ENCODE data around the gene PPM1E. TPM values are rescaled to one million over a fixed set of nuclear protein-coding genes. Genes with fewer than 3 reads are reported as not detected.

The PPM1E gene
- total and polyA plus RNA-seq, 7 donors = 0.01 to 0.24 (median 0.10) TPM; not detected in 3

DNA sequence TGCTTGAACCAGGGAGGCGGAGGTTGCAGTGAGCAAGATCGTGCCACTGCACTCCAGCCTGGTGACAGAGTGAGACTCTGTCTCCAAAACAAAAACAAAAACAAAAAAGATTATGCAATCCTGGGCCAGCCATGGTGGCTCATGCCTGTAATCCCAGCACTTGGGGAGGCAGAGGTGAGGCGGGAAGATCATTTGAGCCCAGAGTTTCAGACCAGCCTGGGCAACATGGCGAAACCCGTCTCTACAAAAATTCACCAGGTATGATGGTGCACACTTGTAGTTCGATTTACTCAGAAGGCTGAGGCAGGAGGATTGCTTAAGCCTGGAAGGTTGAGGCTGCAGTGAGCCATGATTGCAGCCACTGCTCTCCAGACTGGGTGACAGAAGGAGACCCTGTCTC lies 109.6 kb downstream of the PPM1E start:
- TF ChIP-seq, protein P1, sequence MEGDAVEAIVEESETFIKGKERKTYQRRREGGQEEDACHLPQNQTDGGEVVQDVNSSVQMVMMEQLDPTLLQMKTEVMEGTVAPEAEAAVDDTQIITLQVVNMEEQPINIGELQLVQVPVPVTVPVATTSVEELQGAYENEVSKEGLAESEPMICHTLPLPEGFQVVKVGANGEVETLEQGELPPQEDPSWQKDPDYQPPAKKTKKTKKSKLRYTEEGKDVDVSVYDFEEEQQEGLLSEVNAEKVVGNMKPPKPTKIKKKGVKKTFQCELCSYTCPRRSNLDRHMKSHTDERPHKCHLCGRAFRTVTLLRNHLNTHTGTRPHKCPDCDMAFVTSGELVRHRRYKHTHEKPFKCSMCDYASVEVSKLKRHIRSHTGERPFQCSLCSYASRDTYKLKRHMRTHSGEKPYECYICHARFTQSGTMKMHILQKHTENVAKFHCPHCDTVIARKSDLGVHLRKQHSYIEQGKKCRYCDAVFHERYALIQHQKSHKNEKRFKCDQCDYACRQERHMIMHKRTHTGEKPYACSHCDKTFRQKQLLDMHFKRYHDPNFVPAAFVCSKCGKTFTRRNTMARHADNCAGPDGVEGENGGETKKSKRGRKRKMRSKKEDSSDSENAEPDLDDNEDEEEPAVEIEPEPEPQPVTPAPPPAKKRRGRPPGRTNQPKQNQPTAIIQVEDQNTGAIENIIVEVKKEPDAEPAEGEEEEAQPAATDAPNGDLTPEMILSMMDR (IDR thresholded peaks at IDR 0.05) = no peak
- Histone ChIP-seq H3K9me3 (no peaks in the 10 kb centered on the region), H3K27me3 (ENCODE audit: insufficient read depth in 3 of 3, low read length in 2 of 3) (no peaks in the 10 kb centered on the region), H3K36me3 (ENCODE audit: insufficient read depth in 1 of 2, low read depth in 1 of 2) (no peaks in the 10 kb centered on the region), H3K4me3 (no peak overlapping the region), H3K4me1 (no peaks in the 10 kb centered on the region), H3K27ac (no peak overlapping the region)
- ATAC-seq (no peak), DNase-seq (no peak)
- WGBS, 3 donors = 84 to 90% (median 87%) methylated on average over 6 of the region's 6 CpGs
- intact Hi-C loops (cut with DNase I) = no loop called here

- Histone ChIP-seq H3K27ac (no peak overlapping the region), H3K4me1 (no peaks in the 10 kb centered on the region), H3K36me3 (ENCODE audit: insufficient read depth in 1 of 2, low read depth in 1 of 2) (no peaks in the 10 kb centered on the region), H3K9me3 (no peaks in the 10 kb centered on the region), H3K27me3 (ENCODE audit: insufficient read depth in 3 of 3, low read length in 2 of 3) (no peaks in the 10 kb centered on the region), H3K4me3 (no peak overlapping the region)
- no peak for ATAC-seq
- intact Hi-C loops (cut with DNase I) = no loop called here
- WGBS, 3 donors = 83 to 85% (median 85%) methylated on average over 4 of the region's 4 CpGs
- no peak for DNase-seq
- TF ChIP-seq, protein P1 (IDR thresholded peaks at IDR 0.05) = no peak
Measured at GRCh38 chr17:58870747-58871146, 115.1 kb downstream of the PPM1E start.

DNA sequence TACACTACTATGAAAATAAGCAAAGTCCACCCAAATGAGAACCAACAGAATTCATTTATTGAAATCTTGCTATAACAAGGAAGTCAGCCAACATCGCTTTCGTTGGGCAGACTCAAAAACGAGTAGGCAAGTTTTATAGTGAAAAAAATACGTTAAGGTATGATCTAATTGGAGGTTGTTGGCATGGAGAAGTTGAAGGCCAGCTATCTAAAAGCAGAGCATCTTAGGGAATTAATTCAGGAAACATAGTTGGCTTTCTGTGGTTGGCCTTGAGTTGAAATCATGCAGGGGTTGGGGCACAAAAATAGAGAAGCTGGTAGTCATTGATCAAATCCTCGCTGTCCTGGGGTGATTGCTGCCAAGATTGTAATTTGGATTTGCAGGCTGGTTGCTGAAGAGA lies 118.3 kb downstream of the PPM1E start:
- Histone ChIP-seq H3K27ac (no peak overlapping the region), H3K27me3 (ENCODE audit: insufficient read depth in 3 of 3, low read length in 2 of 3) (no peaks in the 10 kb centered on the region), H3K36me3 (ENCODE audit: insufficient read depth in 1 of 2, low read depth in 1 of 2) (no peaks in the 10 kb centered on the region), H3K4me1 (no peaks in the 10 kb centered on the region), H3K9me3 (no peaks in the 10 kb centered on the region), H3K4me3 (no peak overlapping the region)
- TF ChIP-seq, protein P1 (IDR thresholded peaks at IDR 0.05) = no peak
- 66 to 74% (median 71%) methylated on average over 5 of the region's 5 CpGs for WGBS, 3 donors
- no peak for DNase-seq
- no peak for ATAC-seq
- intact Hi-C loops (cut with DNase I) = no loop called here

DNA sequence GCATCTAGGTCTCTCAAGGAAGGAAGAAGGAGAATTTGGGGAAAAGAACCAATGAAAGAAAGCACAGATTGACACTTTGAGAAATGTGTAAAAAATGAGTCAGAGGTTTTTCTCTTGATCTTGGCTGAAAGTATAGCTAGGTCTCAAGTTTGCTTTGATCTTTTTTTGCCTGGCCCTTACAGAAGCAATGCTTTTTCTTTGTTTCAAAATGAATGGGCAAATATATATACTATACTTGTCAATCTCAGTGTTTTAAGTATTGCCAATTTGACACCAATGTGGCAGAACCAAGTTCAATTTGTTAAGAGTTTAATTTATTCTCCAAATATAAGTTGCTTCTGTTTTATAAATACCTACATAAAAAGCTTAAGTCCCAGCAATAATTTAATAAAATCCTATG lies 119.6 kb downstream of the PPM1E start:
- Histone ChIP-seq H3K36me3 (ENCODE audit: insufficient read depth in 1 of 2, low read depth in 1 of 2) (no peaks in the 10 kb centered on the region), H3K27me3 (ENCODE audit: insufficient read depth in 3 of 3, low read length in 2 of 3) (no peaks in the 10 kb centered on the region), H3K27ac (no peak overlapping the region), H3K9me3 (no peaks in the 10 kb centered on the region), H3K4me3 (no peak overlapping the region), H3K4me1 (no peaks in the 10 kb centered on the region)
- TF ChIP-seq, protein P1 (IDR thresholded peaks at IDR 0.05) = no peak
- ATAC-seq (no peak), DNase-seq (no peak)
- intact Hi-C loops (cut with DNase I) = no loop called here

DNA sequence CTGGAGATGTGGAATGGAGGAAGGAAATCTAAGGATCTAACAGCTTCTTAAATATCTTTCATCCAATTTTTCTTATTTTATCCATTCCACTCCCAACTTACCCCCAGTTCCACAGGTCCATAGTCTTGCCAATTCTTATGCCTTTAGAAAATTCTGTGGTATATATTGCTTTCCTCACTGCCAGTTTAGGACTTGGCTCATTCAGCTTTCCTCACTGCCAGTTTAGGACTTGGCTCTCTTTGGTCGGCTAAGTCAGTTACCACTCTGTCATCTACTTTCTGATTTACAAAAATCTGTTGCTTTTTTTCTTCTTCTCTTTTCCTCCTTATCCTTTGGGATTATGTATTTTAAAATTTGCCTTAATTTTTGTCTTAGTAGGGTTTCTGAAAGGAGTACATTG lies 128.5 kb downstream of the PPM1E start:
- H3K27me3 ChIP-seq (ENCODE audit: insufficient read depth in 3 of 3, low read length in 2 of 3) = no peaks in the 10 kb centered on the region
- no peak overlapping the region for H3K27ac ChIP-seq
- H3K9me3 ChIP-seq = no peaks in the 10 kb centered on the region
- no peak overlapping the region for H3K4me3 ChIP-seq
- no peak for DNase-seq
- 57 to 61% (median 57%) methylated on average over 1 of the region's 1 CpG for WGBS, 3 donors
- intact Hi-C loops (cut with DNase I) = no loop called here
- no peak for ATAC-seq
- no peaks in the 10 kb centered on the region for H3K36me3 ChIP-seq (ENCODE audit: insufficient read depth in 1 of 2, low read depth in 1 of 2)
- no peaks in the 10 kb centered on the region for H3K4me1 ChIP-seq
- TF ChIP-seq, protein P1 (IDR thresholded peaks at IDR 0.05) = no peak

Measured in psoas muscle (tissue), 8 donors.